ENCODE results near the gene PDP2.
"Not testable (repeated sequence)": the region's sequence is repeated elsewhere in the genome, so short reads cannot be mapped to it uniquely, and the experiment has no call there.

PDP2 gene

DNA sequence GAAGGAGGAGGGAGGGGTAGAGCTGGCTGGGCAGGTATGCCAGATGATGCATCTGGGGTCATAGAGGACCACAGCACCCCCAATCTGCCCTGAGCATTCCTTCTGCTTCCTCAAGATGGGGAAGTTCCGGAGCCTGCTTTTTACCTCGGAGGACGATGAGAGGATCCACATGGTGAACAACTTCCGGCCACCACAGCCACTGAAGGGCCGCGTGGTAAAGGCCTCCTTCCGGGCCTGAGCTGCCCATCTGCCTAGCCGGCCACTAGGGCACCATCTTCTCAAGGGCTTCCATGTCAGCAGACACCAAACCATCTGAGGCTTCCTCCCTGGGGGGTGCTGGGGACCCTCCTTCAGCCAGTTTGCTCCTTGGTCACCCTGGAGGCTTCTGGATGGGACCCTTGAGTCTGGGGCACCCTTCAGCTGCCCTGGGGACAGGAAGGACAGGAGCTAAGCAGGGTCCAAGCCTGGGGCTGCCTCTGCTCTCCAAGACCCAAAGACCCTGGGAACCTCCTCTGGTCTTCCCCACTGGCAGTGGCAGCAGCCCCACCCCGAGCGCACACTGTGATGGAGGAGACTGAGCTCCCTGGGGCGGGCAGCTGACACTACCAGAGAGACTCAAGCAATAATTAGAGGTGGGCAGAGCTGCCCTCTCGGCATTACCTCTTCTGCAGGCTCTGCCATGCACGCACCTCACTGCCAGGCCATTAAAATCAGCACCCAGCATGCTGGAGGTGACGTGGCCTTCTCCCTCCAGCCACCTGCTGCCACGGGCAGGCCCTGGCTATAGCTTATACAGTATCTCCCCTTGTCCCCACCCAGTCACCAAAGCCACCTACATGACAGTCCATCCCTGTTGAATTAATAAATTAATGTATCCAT lies 26.8 kb upstream of the PDP2 start:
- no peak for DNase-seq (ENCODE audit: extremely low read depth in 1 of 2, low read depth in 1 of 2)

GRCh38 chr16:66856184-66856730 lies 24.1 kb upstream of the PDP2 start:
- DNase-seq (ENCODE audit: extremely low read depth in 1 of 2, low read depth in 1 of 2) = no peak

- no peak for DNase-seq (ENCODE audit: extremely low read depth in 1 of 2, low read depth in 1 of 2)
Observed at GRCh38 chr16:66856801-66857200, 23.5 kb upstream of the PDP2 start.

GRCh38 chr16:66857437-66857836 lies 22.9 kb upstream of the PDP2 start:
- DNase-seq (ENCODE audit: extremely low read depth in 1 of 2, low read depth in 1 of 2) = no peak

GRCh38 chr16:66858740-66859396 lies 21.4 kb upstream of the PDP2 start:
- DNase-seq (ENCODE audit: extremely low read depth in 1 of 2, low read depth in 1 of 2) = no peak

DNA sequence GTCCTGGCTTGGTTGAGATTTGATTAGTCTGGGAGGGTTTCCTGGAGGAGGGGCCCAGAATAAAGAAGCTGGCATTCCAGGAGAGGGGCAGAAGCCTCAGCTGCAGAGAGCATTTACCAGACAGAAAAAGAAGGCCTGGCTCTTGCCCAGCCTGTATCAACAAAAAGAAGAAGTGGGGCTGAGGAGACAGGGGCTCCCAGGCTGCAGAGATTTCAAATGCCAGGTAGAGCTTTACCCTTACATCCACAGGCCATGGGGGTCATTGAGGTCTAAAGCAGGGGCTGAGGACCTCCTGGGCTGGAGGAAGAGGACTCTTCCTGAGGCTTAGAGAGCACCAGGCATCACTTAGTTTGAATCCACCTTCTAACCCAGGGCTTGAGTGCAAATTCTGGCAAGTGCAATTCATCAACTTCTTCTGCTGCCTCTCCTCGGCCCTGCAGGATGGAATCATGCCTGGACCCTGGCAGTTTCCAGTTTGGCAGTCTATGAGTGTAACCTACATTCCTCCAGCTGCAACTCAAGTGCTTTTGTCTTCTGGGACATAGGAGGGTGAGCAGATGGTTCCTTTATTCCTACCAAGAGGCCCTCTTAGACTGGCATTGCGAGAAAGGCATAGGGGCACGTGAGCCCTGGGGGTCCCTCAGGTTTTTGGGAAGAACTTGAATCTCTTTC lies 20.8 kb upstream of the PDP2 start:
- no peak for DNase-seq (ENCODE audit: extremely low read depth in 1 of 2, low read depth in 1 of 2)

DNA sequence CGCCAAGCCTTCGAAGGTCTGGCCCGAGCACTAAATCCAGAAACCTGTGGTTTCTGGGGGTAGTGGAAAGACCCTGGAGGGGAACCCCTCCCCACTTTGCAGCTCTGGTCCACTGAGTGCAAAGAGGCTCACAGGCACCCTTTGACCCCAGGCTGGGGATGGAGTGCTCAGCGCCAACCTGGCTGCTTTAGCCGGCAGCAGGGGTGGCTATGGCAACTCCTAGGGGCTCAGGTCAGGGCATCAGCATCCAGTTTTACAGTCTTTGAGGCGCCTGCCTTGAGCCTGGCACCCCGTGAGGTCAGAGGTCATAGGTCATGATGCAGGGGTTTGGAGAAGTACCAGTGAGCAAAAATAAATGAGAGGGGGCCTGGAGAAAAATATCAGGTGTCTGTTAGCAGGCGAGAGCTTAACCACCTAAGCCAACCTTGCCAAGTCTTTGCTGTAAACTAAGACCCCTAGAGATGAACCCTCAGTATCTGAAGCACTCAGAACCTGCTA lies 18.2 kb upstream of the PDP2 start:
- DNase-seq (ENCODE audit: extremely low read depth in 1 of 2, low read depth in 1 of 2) = no peak

DNA sequence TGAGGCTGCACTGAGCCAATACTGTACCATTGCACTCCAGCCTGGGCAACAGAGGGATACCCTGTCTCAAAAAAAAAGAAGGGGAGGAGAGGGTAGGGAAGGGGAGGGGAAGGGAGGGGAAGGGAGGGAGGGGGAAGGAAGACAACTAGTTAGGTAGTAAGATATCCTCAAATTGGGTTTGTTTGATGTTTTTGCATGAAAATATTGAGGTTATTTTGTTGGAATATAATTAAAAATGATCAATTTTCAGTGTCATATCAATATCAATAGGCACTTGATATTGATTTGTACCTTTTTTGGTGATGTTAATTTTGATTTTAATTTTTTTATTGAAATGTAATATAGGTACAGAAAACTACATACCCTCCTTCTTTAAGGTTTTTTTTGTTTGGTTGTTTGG lies 16.6 kb upstream of the PDP2 start:
- no peak for DNase-seq (ENCODE audit: extremely low read depth in 1 of 2, low read depth in 1 of 2)

DNA sequence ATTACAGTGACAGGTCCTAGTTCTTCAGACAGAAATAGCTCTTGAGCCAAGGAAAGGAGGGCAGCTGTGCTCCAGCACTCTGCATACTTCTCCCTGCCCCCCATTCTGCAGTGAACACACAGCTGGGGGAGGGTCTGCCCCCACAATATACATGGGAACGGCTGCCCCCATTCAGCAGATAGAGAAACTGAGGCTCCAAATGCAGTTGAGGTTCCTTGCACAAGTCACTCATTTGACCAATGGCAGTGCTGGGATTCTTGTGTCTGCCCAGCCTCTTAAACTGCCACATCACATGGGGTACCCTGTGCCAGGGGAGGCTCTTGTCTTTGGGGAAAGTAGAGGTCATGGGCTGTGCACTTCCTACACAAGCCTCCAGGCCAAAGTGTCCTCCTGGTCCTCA lies 10.9 kb upstream of the PDP2 start:
- no peak for DNase-seq (ENCODE audit: extremely low read depth in 1 of 2, low read depth in 1 of 2)

DNA sequence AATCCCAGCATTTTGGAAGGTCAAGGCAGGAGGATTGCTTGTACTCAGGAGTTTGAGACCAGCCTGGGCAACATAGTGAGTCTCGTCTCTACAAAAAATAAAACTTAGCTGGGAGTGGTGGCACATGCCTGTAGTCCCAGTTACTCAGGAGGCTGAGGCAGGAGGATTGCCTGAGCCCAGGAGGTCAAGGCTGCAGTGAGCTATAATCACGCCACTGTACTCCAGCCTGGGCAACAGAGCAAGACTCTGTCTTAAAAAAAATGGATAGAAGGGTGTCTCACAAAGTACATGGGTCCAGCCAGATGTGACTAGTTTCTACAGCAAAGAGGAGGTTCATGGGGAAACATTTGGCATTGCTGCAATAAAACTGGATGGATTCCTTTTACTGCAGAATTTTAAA lies 9.0 kb upstream of the PDP2 start:
- DNase-seq (ENCODE audit: extremely low read depth in 1 of 2, low read depth in 1 of 2) = not testable (repeated sequence)

GRCh38 chr16:66871840-66872239 lies 8.5 kb upstream of the PDP2 start:
- DNase-seq (ENCODE audit: extremely low read depth in 1 of 2, low read depth in 1 of 2) = no peak

- DNase-seq (ENCODE audit: extremely low read depth in 1 of 2, low read depth in 1 of 2) = no peak
Observed at GRCh38 chr16:66872559-66872942, 7.8 kb upstream of the PDP2 start.

GRCh38 chr16:66872943-66873684 lies 7.2 kb upstream of the PDP2 start:
- peak; percentile 91 to 97 for DNase-seq (ENCODE audit: extremely low read depth in 1 of 2, low read depth in 1 of 2)

DNA sequence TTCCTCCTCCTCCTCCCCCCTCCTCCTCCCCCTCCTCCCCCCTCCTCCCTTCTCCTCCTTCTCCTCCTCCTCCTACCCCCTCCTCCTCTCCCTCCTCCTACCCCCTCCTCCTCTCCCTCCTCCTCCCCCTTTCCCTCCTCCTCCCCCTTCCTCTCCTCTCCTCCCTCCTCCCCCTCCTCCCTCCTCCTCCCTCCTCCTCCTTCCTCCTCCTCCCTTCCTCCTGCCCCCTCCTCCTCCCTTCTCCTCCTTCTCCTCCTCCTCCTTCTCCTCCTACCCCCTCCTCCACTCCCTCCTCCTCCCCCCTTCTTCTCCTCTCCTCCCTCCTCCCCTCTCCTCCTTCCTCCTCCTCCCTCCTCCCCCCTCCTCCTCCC lies 6.6 kb upstream of the PDP2 start:
- no peak for DNase-seq (ENCODE audit: extremely low read depth in 1 of 2, low read depth in 1 of 2)

- no peak for DNase-seq (ENCODE audit: extremely low read depth in 1 of 2, low read depth in 1 of 2)
Observed at GRCh38 chr16:66874079-66874775, 6.1 kb upstream of the PDP2 start.

- DNase-seq (ENCODE audit: extremely low read depth in 1 of 2, low read depth in 1 of 2) = peak; percentile 58 to 81
Observed at GRCh38 chr16:66878067-66878466, 2.2 kb upstream of the PDP2 start.

DNA sequence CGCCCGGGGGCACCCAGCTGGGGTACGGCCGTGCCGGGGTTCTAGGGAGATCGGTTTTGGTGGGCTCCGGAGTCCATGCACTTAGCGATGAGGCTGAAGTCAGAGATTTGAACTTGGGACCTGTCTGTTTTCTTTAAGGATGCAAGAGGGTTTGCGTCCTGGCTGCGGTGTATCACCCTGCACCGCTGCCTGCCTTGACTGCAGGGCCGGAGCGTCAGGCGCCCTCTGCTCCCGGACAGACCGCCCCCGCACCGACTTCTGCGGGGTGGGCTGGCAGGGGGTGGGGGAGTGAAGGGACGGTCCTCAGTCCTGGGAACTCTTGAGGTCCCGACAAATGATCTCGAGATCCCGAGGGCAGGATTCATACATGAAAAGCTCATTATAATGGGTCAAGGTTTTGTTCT lies 701 bp downstream of the PDP2 start:
- DNase-seq (ENCODE audit: extremely low read depth in 1 of 2, low read depth in 1 of 2) = no peak

DNA sequence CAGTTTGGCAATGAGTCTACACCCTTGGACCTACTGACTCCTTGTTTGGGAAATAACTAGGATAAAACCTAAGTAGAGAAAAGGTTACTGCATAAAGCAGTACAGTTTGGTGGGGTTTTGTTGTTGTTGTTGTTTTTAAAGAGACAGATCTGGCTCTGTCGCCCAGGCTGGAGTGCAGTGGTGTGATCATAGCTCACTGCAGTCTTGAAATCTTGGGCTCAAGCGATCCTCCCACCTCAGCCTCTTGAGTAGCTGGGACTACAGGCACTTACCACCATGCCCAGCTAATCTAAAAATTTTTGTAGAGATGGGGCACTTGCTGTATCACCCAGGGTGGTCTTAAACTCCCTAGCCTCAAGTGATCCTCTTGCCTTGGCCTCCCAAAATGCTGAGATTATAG lies 1.2 kb downstream of the PDP2 start:
- DNase-seq (ENCODE audit: extremely low read depth in 1 of 2, low read depth in 1 of 2) = no peak

DNA sequence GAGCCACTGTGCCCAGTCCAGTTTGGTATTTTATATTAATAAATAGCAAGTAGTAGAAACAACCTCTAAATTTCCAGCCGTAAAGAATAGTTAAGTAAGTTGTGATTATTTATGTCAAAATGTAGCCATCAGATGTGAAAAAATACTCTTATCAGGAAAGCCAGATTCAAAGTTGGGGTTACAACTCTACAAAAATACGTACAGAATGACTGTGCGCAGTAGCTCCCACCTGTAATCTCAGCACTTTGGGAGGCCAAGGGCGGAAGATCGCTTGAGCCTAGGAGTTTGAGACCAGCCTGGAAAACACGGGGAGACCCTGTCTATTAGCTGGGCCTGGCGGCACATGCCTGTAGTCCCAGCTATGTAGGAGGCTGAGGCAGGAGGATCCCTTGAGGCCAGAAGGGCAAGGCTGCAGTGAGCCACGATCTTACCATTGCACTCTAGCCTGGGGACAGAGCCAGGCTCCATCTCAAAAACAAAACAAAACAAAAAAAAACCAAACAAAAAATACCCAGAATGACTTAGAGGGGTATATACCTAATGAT lies 1.7 kb downstream of the PDP2 start:
- no peak for DNase-seq (ENCODE audit: extremely low read depth in 1 of 2, low read depth in 1 of 2)

DNA sequence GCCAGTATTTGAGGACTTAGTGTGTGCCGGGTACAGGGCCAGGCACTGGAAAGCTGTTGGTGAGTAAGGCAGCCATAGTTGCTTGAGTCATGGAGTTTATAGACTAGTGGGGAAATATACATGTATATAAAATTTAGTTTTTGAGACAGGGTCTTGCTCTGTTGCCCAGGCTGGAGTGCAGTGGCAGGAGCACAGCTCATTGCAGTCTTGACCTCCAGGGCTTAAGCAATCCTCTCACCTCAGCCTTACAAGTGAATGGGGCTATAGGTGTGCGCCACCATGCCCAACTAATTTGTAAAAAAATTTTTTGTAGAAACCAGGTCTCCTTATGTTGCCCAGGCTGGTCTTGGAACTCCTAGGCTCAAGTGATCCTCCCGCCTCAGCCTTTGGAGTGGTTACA lies 2.4 kb downstream of the PDP2 start:
- DNase-seq (ENCODE audit: extremely low read depth in 1 of 2, low read depth in 1 of 2) = no peak
